ENCODE results near the gene DBN1. TPM values are rescaled to one million over a fixed set of nuclear protein-coding genes. Genes with fewer than 3 reads are reported as not detected.

DBN1 gene
- total and polyA plus RNA-seq, 2 of the 8 experiments (the other 6 are each of a cell fraction or from before 2014, with no cell fraction given) = 168 to 333 TPM

GRCh38 chr5:177512736-177513380 lies 39.4 kb upstream of the DBN1 start:
- Histone ChIP-seq H4K8ac (ENCODE audit: extremely low read depth, insufficient read depth, low read length) (no peak overlapping the region), H2BK120ac (replicated peaks; ENCODE audit: low read depth, low read length) (no peak overlapping the region), H3K4me2 (ENCODE audit: insufficient read depth in 1 of 2, low read depth in 2 of 2, low read length in 2 of 2) (no peak overlapping the region), H3K36me3 (ENCODE audit: control insufficient read depth in 2 of 4, insufficient read depth in 4 of 4, low read length in 3 of 4) (peaks cover 27 to 50% (median 48%) of the 10 kb centered on the region in 4 experiments), H3K4ac (replicated peaks; ENCODE audit: insufficient read length, low read depth, low read length) (no peak overlapping the region), H2BK20ac (ENCODE audit: low read length) (no peak overlapping the region), H3K56ac (replicated peaks; ENCODE audit: insufficient read length, low read depth, low read length) (no peak overlapping the region), H3K27me3 (replicated peaks in 1 of 4; ENCODE audit: control insufficient read depth in 3 of 4, extremely low read depth in 1 of 4, insufficient read depth in 3 of 4, low read length in 3 of 4) (no peaks in the 10 kb centered on the region), H4K5ac (ENCODE audit: insufficient read length, low read depth, low read length) (no peak overlapping the region), H3K27ac (ENCODE audit: low read depth, low read length) (no peak overlapping the region), H2BK5ac (ENCODE audit: low read depth, low read length) (peak overlapping the region; percentile 24; the same call in 1 of the 2 replicates), H2BK12ac (ENCODE audit: low read depth, low read length) (no peak overlapping the region), H3K14ac (ENCODE audit: insufficient read length) (no peak overlapping the region), H4K20me1 (replicated peaks in 1 of 2; ENCODE audit: control insufficient read depth in 1 of 2, insufficient read depth in 2 of 2, low read length in 2 of 2) (peaks cover 0 to 19% of the 10 kb centered on the region in 2 experiments), H3K4me3 (ENCODE audit: extremely low read depth in 1 of 4, insufficient read depth in 2 of 4, low read depth in 3 of 4, low read length in 4 of 4) (no peak overlapping the region), H3K23ac (ENCODE audit: insufficient read length) (no peak overlapping the region), H3K79me2 (ENCODE audit: control insufficient read depth in 1 of 2, insufficient read depth in 2 of 2, low read length in 2 of 2) (peaks cover 0 to 9% of the 10 kb centered on the region in 2 experiments; a peak in 1 of 4 replicates), H2AK5ac (ENCODE audit: low read depth, low read length) (no peak overlapping the region), H3K79me1 (ENCODE audit: low read depth, low read length) (peaks cover 5% of the 10 kb centered on the region; the same call in 1 of the 2 replicates), H3K18ac (ENCODE audit: extremely low read depth, low read length) (no peak overlapping the region), H2AFZ (ENCODE audit: low read length) (no peak overlapping the region), H3K9ac (replicated peaks in 1 of 4; ENCODE audit: extremely low read depth in 1 of 4, low read depth in 3 of 4, low read length in 3 of 4) (no peak overlapping the region), H3K4me1 (replicated peaks in 1 of 4; ENCODE audit: control insufficient read depth in 3 of 4, insufficient read depth in 4 of 4, low read length in 3 of 4) (peaks cover 4 to 18% (median 12%) of the 10 kb centered on the region in 4 experiments; a peak in 6 of 7 replicates), H2BK15ac (ENCODE audit: low read length) (no peak overlapping the region), H4K91ac (replicated peaks; ENCODE audit: insufficient read length, low read length) (no peak overlapping the region), H3K9me3 (ENCODE audit: insufficient read depth in 2 of 2, low read depth in 1 of 2, low read length in 1 of 2) (no peaks in the 10 kb centered on the region), H3K23me2 (ENCODE audit: low read depth, low read length) (peaks cover 8% of the 10 kb centered on the region)
- DNase-seq (ENCODE audit: low read depth in 1 of 2, low spot score in 2 of 2) (no peak), FAIRE-seq (no peak)
- ChIA-PET POLR2A (ENCODE audit: partially characterized antibody) (interaction anchor here (4.7 to 65.5 kb wide), 2 partner anchors 9 to 44 kb away, joined by 46 to 3349 read pairs; partner anchors contain the start of genes DBN1, PDLIM7 and PRR7), CTCF (ENCODE audit: partially characterized antibody) (interaction anchor here (1.0 to 20.8 kb wide), 2 partner anchors 11 to 23 kb away, joined by 3 to 306 read pairs; no protein-coding TSS in a partner anchor)
- WGBS, 2 experiments (ENCODE audit: extremely low coverage in 1 of 2, insufficient coverage in 1 of 2, insufficient read length in 1 of 2, insufficient replicate concordance in 2 of 2, low coverage in 1 of 2, low lambda C conversion rate in 2 of 2, missing lambda C conversion rate in 1 of 2) = 77% methylated on average over 16 of the region's 16 CpGs; no CpG with 5 or more reads in 1 of the 2 experiments
- TF ChIP-seq MAFK (IDR thresholded peaks at IDR 0.05; ENCODE audit: low read depth, low read length) (no peak), ATF2 (IDR thresholded peaks at IDR 0.05; ENCODE audit: low read length) (no peak), SP1 (IDR thresholded peaks at IDR 0.05; ENCODE audit: low read depth, low read length) (no peak), KDM5A (IDR thresholded peaks at IDR 0.05; ENCODE audit: low read length) (no peak), SP2 (IDR thresholded peaks at IDR 0.05; ENCODE audit: low read length) (no peak), POLR2AphosphoS5 (IDR thresholded peaks at IDR 0.05; ENCODE audit: low read depth, low read length) (no peak), NANOG (IDR thresholded peaks at IDR 0.05; ENCODE audit: insufficient read depth, low read depth, low read length, poor library complexity, severe bottlenecking) (no peak), SAP30 (IDR thresholded peaks at IDR 0.05; ENCODE audit: insufficient read depth, insufficient replicate concordance, low read length) (no peak), EP300 (IDR thresholded peaks at IDR 0.05; ENCODE audit: borderline replicate concordance in 1 of 2, low read depth in 2 of 2, low read length in 2 of 2) (no peak), CTBP2 (IDR thresholded peaks at IDR 0.05; ENCODE audit: borderline replicate concordance, insufficient read depth, insufficient read length, low read length) (no peak)
